PC-3 (cell line): Measurements from ENCODE around the gene SF1. TPM values are rescaled to one million over a fixed set of nuclear protein-coding genes. Genes with fewer than 3 reads are reported as not detected.

Experiments used
- ATAC-seq: fragments of 200-7000 bp; cut with Tn5 transposase; 2 replicates; pipeline ENCODE4 v1.9.1; 2020; ENCODE audit warnings: mild to moderate bottlenecking, moderate library complexity
- BruUV-seq: library from RNA; stranded (reverse); fragments of 400-500 nt; replicated peaks from 2 replicates; lab custom pipeline; 2021; lab: Mats Ljungman, UMichigan
- CTCF ChIA-PET: fragments of 300-600 bp; sonication (Branson Sonifier 250); formaldehyde crosslinking; loops from one replicate; lab custom pipeline; 2022; ENCODE audit warnings: antibody characterized with exemption; lab: Charles Lee
- POLR2A ChIA-PET: fragments of 300-600 bp; sonication (Branson Sonifier 250); formaldehyde crosslinking; loops from one replicate; lab custom pipeline; 2022; ENCODE audit warnings: antibody characterized with exemption; ENCODE audit not compliant: unreplicated experiment; lab: Charles Lee
- DNase-seq: peaks from one replicate; pipeline ENCODE4 v3.0.0-alpha.2; 2015
- H2AFZ ChIP-seq: fragments of 300-600 bp; sonication (generic); 2 replicates; pipeline ENCODE4 v1.6.0; 2016; ENCODE audit warnings: antibody characterized with exemption, low read length
- H3F3A ChIP-seq: fragments of 300-600 bp; sonication (generic); one replicate; pipeline ENCODE4 v1.6.0; 2017; ENCODE audit warnings: antibody characterized with exemption, low read length, control low read depth, mild to moderate bottlenecking; ENCODE audit not compliant: unreplicated experiment
- H3K27ac ChIP-seq: fragments of 300-600 bp; sonication (generic); 2 replicates; pipeline ENCODE4 v1.5.1; 2016; ENCODE audit warnings: mild to moderate bottlenecking, low read length
- H3K27me3 ChIP-seq: fragments of 300-600 bp; sonication (generic); 2 replicates; pipeline ENCODE4 v1.6.1; 2016; ENCODE audit warnings: low read length, mixed read lengths
- H3K36me3 ChIP-seq: fragments of 300-600 bp; sonication (generic); 2 replicates; pipeline ENCODE4 v1.6.1; 2016; ENCODE audit warnings: low read depth, mixed run types, low read length, mixed read lengths
- H3K4me1 ChIP-seq: fragments of 300-600 bp; sonication (generic); 2 replicates; pipeline ENCODE4 v1.5.1; 2016; ENCODE audit warnings: low read length; ENCODE audit not compliant: insufficient read depth
- H3K4me2 ChIP-seq: fragments of 300-600 bp; sonication (generic); 2 replicates; pipeline ENCODE4 v1.6.0; 2016; ENCODE audit warnings: low read length
- H3K4me3 ChIP-seq: fragments of 300-600 bp; sonication (generic); 2 replicates; pipeline ENCODE4 v1.5.1; 2016; ENCODE audit warnings: mild to moderate bottlenecking, low read length, mixed read lengths
- H3K79me2 ChIP-seq: fragments of 300-600 bp; sonication (generic); 2 replicates; pipeline ENCODE4 v1.6.1; 2017; ENCODE audit warnings: low read length, mixed read lengths
- H3K9ac ChIP-seq: fragments of 300-600 bp; sonication (generic); 2 replicates; pipeline ENCODE4 v1.6.0; 2016; ENCODE audit warnings: mild to moderate bottlenecking, low read length
- H3K9me2 ChIP-seq: fragments of 300-600 bp; sonication (generic); replicated peaks from 2 replicates; pipeline ENCODE4 v1.6.1; 2016; ENCODE audit warnings: mixed run types, low read length, mixed read lengths
- H3K9me3 ChIP-seq: fragments of 300-600 bp; sonication (generic); 2 replicates; pipeline ENCODE4 v1.6.1; 2016; ENCODE audit warnings: low read length, mixed read lengths
- H4K20me1 ChIP-seq: fragments of 300-600 bp; sonication (generic); 2 replicates; pipeline ENCODE4 v1.6.1; 2016; ENCODE audit warnings: low read length, mixed read lengths
- EZH2 ChIP-seq: fragments of 300-600 bp; sonication (generic); IDR thresholded peaks from one replicate; pipeline ENCODE4 v1.6.1; 2017; ENCODE audit warnings: antibody characterized with exemption, mild to moderate bottlenecking, low read length; ENCODE audit not compliant: unreplicated experiment
- EZH2phosphoT487 ChIP-seq: fragments of 300-600 bp; sonication (generic); IDR thresholded peaks from 2 replicates; pipeline ENCODE4 v1.6.1; 2018; ENCODE audit warnings: mild to moderate bottlenecking, antibody characterized with exemption, low read length, borderline replicate concordance
- intact Hi-C: fragments of 100-400 bp; cut with micrococcal nuclease; formaldehyde crosslinking; loops from 2 replicates; pipeline ENCODE4 v1.9.0; 2023
- total RNA-seq: library from RNA; depleted of rRNA; stranded (reverse); fragments of >200 nt; gene quantifications from 2 replicates; pipeline ENCODE4 v1.2.3, GENCODE V29; 2014
- TF ChIP-seq, protein P1 (sequence below): fragments of 300-600 bp; sonication (generic); conservative IDR thresholded peaks from 2 replicates; pipeline ENCODE4 v1.5.1; 2017; ENCODE audit warnings: antibody characterized with exemption, low read depth, mild to moderate bottlenecking, low read length

The SF1 gene
- total RNA-seq, 1 experiment from 2014 or later: 217 TPM

DNA sequence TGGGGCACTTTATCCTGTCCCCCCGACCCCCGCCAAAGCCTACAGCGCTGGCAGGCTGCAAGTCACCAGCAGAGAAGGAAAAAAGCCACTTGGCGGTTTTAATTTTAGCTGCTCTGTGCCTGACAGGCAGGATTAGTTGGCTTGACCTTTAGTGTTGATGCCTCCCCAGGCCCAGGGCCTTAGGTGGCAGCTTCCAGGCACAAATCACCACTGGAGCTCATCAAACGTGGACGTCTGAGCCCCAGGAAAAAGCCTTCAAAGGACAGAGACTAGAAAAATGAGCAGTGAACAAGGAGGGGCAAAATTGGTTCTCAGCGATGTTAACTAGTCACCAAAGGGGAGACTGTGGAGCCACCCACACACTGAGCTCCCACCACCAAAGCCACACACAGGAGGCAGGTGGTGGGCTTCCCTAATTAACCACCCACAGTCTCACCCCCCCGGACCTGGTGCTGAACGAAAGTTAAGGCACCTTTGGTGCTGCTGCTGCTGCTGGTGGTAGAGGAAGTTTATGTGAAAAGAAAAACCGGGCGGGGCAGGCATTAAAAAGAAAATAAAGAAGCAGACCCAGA is 14.2 kb downstream of the SF1 start:
- H3K4me1 ChIP-seq: no peaks in the 10 kb centered on the region
- no peaks in the 10 kb centered on the region for H3K9me2 ChIP-seq
- intact Hi-C loops: no loop called here
- peaks cover 47% of the 10 kb centered on the region for H3F3A ChIP-seq
- no peak overlapping the region for H3K9ac ChIP-seq
- H3K27ac ChIP-seq: no peak overlapping the region
- POLR2A ChIA-PET: no interaction called here
- H3K27me3 ChIP-seq: no peaks in the 10 kb centered on the region
- ATAC-seq (no peak), DNase-seq (no peak)
- H3K4me2 ChIP-seq: no peak overlapping the region
- no peaks in the 10 kb centered on the region for H3K9me3 ChIP-seq
- peaks cover 59% of the 10 kb centered on the region for H3K36me3 ChIP-seq
- TF ChIP-seq, protein P1, sequence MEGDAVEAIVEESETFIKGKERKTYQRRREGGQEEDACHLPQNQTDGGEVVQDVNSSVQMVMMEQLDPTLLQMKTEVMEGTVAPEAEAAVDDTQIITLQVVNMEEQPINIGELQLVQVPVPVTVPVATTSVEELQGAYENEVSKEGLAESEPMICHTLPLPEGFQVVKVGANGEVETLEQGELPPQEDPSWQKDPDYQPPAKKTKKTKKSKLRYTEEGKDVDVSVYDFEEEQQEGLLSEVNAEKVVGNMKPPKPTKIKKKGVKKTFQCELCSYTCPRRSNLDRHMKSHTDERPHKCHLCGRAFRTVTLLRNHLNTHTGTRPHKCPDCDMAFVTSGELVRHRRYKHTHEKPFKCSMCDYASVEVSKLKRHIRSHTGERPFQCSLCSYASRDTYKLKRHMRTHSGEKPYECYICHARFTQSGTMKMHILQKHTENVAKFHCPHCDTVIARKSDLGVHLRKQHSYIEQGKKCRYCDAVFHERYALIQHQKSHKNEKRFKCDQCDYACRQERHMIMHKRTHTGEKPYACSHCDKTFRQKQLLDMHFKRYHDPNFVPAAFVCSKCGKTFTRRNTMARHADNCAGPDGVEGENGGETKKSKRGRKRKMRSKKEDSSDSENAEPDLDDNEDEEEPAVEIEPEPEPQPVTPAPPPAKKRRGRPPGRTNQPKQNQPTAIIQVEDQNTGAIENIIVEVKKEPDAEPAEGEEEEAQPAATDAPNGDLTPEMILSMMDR: no peak
- no peak for TF ChIP-seq EZH2
- TF ChIP-seq EZH2phosphoT487: no peak
- peaks cover 54% of the 10 kb centered on the region for H4K20me1 ChIP-seq
- H2AFZ ChIP-seq: no peak overlapping the region
- CTCF ChIA-PET: no interaction called here
- H3K79me2 ChIP-seq: peaks cover 21% of the 10 kb centered on the region
- no TSS peak for BruUV-seq
- H3K4me3 ChIP-seq: no peak overlapping the region

GRCh38 chr11:64763526-64764039 is 14.8 kb downstream of the SF1 start:
- Histone ChIP-seq H3K27me3 (no peaks in the 10 kb centered on the region), H3K9me2 (no peaks in the 10 kb centered on the region), H3F3A (peaks cover 43% of the 10 kb centered on the region), H3K27ac (no peak overlapping the region), H3K9me3 (no peaks in the 10 kb centered on the region), H3K9ac (no peak overlapping the region), H3K4me1 (no peaks in the 10 kb centered on the region), H4K20me1 (peaks cover 49% of the 10 kb centered on the region), H3K4me2 (no peak overlapping the region), H3K79me2 (peaks cover 17% of the 10 kb centered on the region), H2AFZ (no peak overlapping the region), H3K4me3 (no peak overlapping the region), H3K36me3 (peaks cover 53% of the 10 kb centered on the region)
- DNase-seq (no peak), ATAC-seq (no peak)
- CTCF ChIA-PET: interaction anchor here (0.5 kb wide), 1 partner anchor 72 kb away, joined by 5 read pairs; no protein-coding TSS in a partner anchor
- BruUV-seq: no TSS peak
- POLR2A ChIA-PET: interaction anchor here (1.5 kb wide), 1 partner anchor 15 kb away, joined by 7 read pairs; the partner anchor contains the start of gene SF1
- intact Hi-C loops: no loop called here
- TF ChIP-seq EZH2: no peak
- TF ChIP-seq EZH2phosphoT487: no peak
- TF ChIP-seq, protein P1: no peak
